Measurements from ENCODE around the gene TEAD3.
A peak's percentile ranks its signal among the peaks of the same experiment; 100 is the strongest.

GRCh38 chr6:35449287-35449881 lies 47.5 kb downstream of the TEAD3 start:
- TF ChIP-seq CTCF (IDR thresholded peaks at IDR 0.05; ENCODE audit: borderline replicate concordance, extremely low read depth, low read length, poor library complexity, severe bottlenecking) (peak; percentile 82), EZH2 (IDR thresholded peaks at IDR 0.05; ENCODE audit: borderline replicate concordance, low read depth, low read length, severe bottlenecking) (no peak)

Data from DND-41 (cell line).